Measurements from ENCODE around the gene C18orf32.
"Not testable (repeated sequence)": the region's sequence is repeated elsewhere in the genome, so short reads cannot be mapped to it uniquely, and the experiment has no call there.

- TF ChIP-seq CTCF (IDR thresholded peaks at IDR 0.05; ENCODE audit: low read depth, low read length); EZH2phosphoT487 (IDR thresholded peaks at IDR 0.05; ENCODE audit: low read depth): not testable (repeated sequence)
These were observed 25.8 kb upstream of the C18orf32 start for GRCh38 chr18:49512876-49513275.
